BLaER1 treated with 17β-estradiol and CSF1 and Interleukin-3, amounts not matched to agents 10 nM and 100 nM (cell line): ENCODE results near the gene ZNF423.
A peak's percentile ranks its signal among the peaks of the same experiment; 100 is the strongest.

Source experiments
- H3K27ac ChIP-seq, 11 experiments: shearing (Covaris generic); formaldehyde crosslinking; 2 replicates each; pipeline ENCODE4 v1.8.1; 2022
- H3K27me3 ChIP-seq, 11 experiments: shearing (Covaris generic); formaldehyde crosslinking; 2 replicates each; pipeline ENCODE4 v1.8.1; 2022
- H3K36me3 ChIP-seq, 11 experiments: shearing (Covaris generic); formaldehyde crosslinking; 2 replicates each; pipeline ENCODE4 v1.8.1; 2022
- H3K4me1 ChIP-seq, 10 experiments: shearing (Covaris generic); formaldehyde crosslinking; 2 replicates each; pipeline ENCODE4 v1.8.1; 2022
- H3K4me2 ChIP-seq, 11 experiments: shearing (Covaris generic); formaldehyde crosslinking; 2 replicates each; pipeline ENCODE4 v1.8.1; 2022
- H3K4me3 ChIP-seq, 10 experiments: shearing (Covaris generic); formaldehyde crosslinking; 2 replicates each; pipeline ENCODE4 v1.8.1; 2022
- H3K9ac ChIP-seq, 11 experiments: shearing (Covaris generic); formaldehyde crosslinking; 2 replicates each; pipeline ENCODE4 v1.8.1; 2022
- H3K9me3 ChIP-seq, 11 experiments: shearing (Covaris generic); formaldehyde crosslinking; replicated peaks in 1 of 11; 2 replicates each; pipeline ENCODE4 v1.8.1; 2022
- H4K20me1 ChIP-seq, 11 experiments: shearing (Covaris generic); formaldehyde crosslinking; 2 replicates each; pipeline ENCODE4 v1.8.1; 2022
- Cebpa-rat ChIP-seq, 11 experiments: shearing (Covaris generic); IDR thresholded peaks; 2 replicates each; pipeline ENCODE4 v1.8.1; 2022

Gene ZNF423

DNA sequence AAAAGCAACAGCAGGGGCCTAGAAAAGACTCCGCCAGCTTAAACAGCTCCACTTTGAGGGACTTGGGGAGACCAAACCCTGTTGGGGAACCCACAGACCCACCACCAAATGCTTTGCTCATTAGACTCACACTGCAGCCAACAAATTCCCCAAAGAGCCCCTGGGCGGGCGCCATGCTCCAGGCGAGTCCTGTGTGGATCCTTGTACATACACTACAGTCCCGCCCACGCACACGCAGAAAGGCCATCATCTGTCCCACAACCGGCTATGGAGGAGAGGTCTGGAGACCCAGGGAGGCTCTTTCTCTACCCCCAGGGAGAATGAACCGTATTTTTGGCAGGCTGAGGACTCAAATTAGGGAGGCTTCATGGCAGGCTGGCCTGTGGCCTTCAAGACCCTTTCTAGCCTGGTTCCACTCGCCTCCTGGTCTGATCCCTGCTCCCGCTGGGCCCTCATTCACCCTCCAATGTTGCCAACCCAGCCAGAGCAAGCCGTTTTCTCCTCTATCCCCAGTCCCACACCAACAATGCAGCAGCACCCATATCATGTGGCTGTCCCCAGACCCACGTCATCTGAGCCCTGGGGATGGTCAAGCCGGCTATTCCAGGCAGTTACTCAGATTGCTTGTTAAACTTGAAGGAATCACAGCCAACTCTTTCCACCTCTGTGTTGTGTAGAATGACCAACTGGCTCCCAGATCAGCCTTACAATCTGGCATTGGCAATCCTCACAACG, 27.2 kb downstream of the ZNF423 start:
- Histone ChIP-seq H3K4me1 (peaks cover 8 to 100% (median 94%) of the 10 kb centered on the region in 10 experiments; a peak in 19 of 20 replicates), H3K27ac (peak overlapping the region in 6 of 11 experiments; percentile 7 to 100 (median 28); a peak in 7 of 22 replicates), H4K20me1 (peaks cover 0 to 5% (median 0%) of the 10 kb centered on the region in 11 experiments; a peak in 1 of 22 replicates), H3K4me2 (peak overlapping the region in 8 of 11 experiments; percentile 4 to 74 (median 46); a peak in 13 of 22 replicates), H3K4me3 (no peak overlapping the region), H3K36me3 (peaks cover 0 to 4% (median 0%) of the 10 kb centered on the region in 11 experiments; a peak in 1 of 22 replicates), H3K9ac (no peak overlapping the region), H3K9me3 (no peaks in the 10 kb centered on the region), H3K27me3 (no peaks in the 10 kb centered on the region)
- TF ChIP-seq Cebpa-rat (IDR thresholded peaks at IDR 0.05) = no peak

DNA sequence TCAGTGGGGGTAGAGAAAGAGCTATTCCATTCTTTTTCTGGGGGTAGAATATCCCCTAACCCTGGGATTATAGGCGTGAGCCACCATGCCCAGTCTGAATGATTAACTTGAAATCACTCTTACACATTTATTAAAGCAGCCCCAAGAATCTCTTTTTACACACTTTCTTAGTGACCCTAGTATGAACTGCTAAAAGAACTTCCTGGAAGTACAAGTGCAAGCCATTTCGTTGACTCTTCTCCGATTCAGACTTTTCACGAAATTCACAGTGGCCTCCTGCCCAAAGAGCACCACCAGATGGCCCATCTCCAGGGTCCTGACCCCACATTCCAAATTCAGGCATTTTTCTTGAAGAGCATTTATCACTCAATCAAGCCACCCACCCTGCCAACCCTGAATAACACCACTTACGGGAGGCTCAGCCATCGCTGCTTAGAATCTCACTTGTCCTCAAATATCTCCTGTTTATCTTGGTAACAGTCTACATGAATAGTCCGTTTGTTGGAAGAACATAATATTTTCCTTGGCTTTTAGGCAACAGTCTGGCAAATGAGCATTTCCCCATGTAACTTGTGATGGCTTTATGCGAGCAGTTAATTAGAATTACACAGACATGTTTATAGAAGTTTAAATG, 28.0 kb downstream of the ZNF423 start:
- peaks cover 0 to 5% (median 0%) of the 10 kb centered on the region in 11 experiments; a peak in 1 of 22 replicates for H4K20me1 ChIP-seq
- H3K4me2 ChIP-seq = peak overlapping the region in 9 of 11 experiments; percentile 45 to 74 (median 63); a peak in 17 of 22 replicates
- H3K9ac ChIP-seq = peak overlapping the region in 1 of 11 experiments; percentile 27; a peak in 1 of 22 replicates
- no peak overlapping the region for H3K4me3 ChIP-seq
- H3K27ac ChIP-seq = peak overlapping the region in 5 of 11 experiments; percentile 30 to 39 (median 33); a peak in 6 of 22 replicates
- H3K36me3 ChIP-seq = peaks cover 0 to 4% (median 0%) of the 10 kb centered on the region in 11 experiments; a peak in 1 of 22 replicates
- peaks cover 8 to 100% (median 94%) of the 10 kb centered on the region in 10 experiments; a peak in 19 of 20 replicates for H3K4me1 ChIP-seq
- no peaks in the 10 kb centered on the region for H3K27me3 ChIP-seq
- no peak for TF ChIP-seq Cebpa-rat (IDR thresholded peaks at IDR 0.05)
- H3K9me3 ChIP-seq = no peaks in the 10 kb centered on the region

DNA sequence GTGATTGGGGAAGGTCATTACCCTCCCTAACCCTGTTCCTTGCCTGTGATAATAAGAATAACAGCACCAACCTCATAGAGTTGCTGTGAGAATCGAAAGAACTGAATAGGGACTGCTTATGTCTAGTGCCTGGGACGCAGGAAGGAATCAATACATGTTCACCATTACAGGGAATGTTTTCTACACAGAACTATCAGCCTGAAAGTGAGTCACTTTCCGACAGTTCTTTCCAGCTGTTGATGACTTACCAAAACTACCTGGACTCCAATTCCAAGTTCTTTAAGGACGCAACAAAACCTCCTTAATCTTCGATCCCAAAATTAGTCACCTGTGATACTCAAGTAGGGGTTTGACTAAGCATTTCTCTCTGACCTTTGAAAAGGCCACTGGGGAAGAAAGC, 29.4 kb downstream of the ZNF423 start:
- H4K20me1 ChIP-seq = peaks cover 0 to 5% (median 0%) of the 10 kb centered on the region in 11 experiments; a peak in 1 of 22 replicates
- H3K4me3 ChIP-seq = no peak overlapping the region
- H3K36me3 ChIP-seq = peaks cover 0 to 4% (median 0%) of the 10 kb centered on the region in 11 experiments; a peak in 1 of 22 replicates
- H3K27me3 ChIP-seq = no peaks in the 10 kb centered on the region
- peak overlapping the region in 8 of 11 experiments; percentile 5 to 47 (median 32); a peak in 8 of 22 replicates for H3K27ac ChIP-seq
- H3K4me1 ChIP-seq = peaks cover 8 to 97% (median 88%) of the 10 kb centered on the region in 10 experiments; a peak in 19 of 20 replicates
- no peaks in the 10 kb centered on the region for H3K9me3 ChIP-seq
- peak overlapping the region in 2 of 11 experiments; percentile 11 to 12; a peak in 1 of 22 replicates for H3K9ac ChIP-seq
- no peak for TF ChIP-seq Cebpa-rat (IDR thresholded peaks at IDR 0.05)
- peak overlapping the region in 9 of 11 experiments; percentile 45 to 74 (median 63); a peak in 18 of 22 replicates for H3K4me2 ChIP-seq

DNA sequence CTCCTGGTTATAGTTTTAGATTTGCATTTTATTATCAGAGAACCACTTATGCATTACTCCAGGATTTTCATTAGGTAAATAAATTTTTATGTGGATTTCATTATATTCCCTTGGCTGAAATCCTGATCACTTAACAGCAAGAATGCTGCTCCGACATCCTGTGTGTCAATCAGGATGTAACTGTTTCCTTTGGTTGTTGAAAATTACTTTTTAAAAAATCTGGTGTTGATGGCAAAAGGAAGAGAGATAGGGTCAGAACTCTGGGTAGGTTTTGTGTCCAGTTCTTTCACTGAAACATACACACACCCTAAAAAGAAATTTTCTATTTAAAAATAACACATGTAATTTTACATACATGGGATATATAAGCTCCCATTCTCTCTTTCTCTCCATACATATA, 30.9 kb downstream of the ZNF423 start:
- H3K27me3 ChIP-seq = no peaks in the 10 kb centered on the region
- H3K36me3 ChIP-seq = no peaks in the 10 kb centered on the region
- H3K4me1 ChIP-seq = peaks cover 8 to 86% (median 77%) of the 10 kb centered on the region in 10 experiments; a peak in 19 of 20 replicates
- no peaks in the 10 kb centered on the region for H3K9me3 ChIP-seq
- H3K9ac ChIP-seq = no peak overlapping the region
- TF ChIP-seq Cebpa-rat (IDR thresholded peaks at IDR 0.05) = no peak
- no peak overlapping the region for H3K4me3 ChIP-seq
- peak overlapping the region in 10 of 11 experiments; percentile 18 to 74 (median 54); a peak in 17 of 22 replicates for H3K4me2 ChIP-seq
- H4K20me1 ChIP-seq = peaks cover 0 to 5% (median 0%) of the 10 kb centered on the region in 11 experiments; a peak in 1 of 22 replicates
- H3K27ac ChIP-seq = no peak overlapping the region

DNA sequence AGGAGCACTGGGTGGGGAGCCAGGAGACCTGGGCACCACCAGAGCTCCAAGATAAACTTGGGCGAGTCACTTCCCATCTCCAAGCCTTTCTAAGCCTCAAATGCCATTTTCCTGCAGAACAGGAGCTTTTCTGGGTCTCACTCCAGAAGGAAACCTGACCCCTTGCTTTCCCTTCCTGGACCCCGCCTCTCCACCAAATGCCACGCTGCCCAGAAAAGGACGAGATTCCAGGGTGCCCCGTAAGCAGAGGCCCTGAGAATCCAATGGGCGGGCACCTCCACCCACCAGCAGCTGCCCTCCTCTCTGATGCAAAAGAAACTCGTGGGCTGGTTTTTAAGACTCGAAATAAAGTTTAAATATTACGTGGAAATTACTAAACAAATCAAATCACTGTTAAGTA, 31.3 kb downstream of the ZNF423 start:
- Histone ChIP-seq H3K4me1 (peaks cover 8 to 82% (median 74%) of the 10 kb centered on the region in 10 experiments; a peak in 19 of 20 replicates), H3K27me3 (no peaks in the 10 kb centered on the region), H3K9ac (0 out of 22 replicates have a peak overlapping the region, but pooled peaks of 2 of the 11 experiments have one; percentile 7 to 12), H3K9me3 (no peaks in the 10 kb centered on the region), H3K4me3 (no peak overlapping the region), H3K36me3 (no peaks in the 10 kb centered on the region), H3K4me2 (peak overlapping the region in 10 of 11 experiments; percentile 18 to 74 (median 54); a peak in 20 of 22 replicates), H4K20me1 (peaks cover 0 to 5% (median 0%) of the 10 kb centered on the region in 11 experiments; a peak in 1 of 22 replicates), H3K27ac (peak overlapping the region in 2 of 11 experiments; percentile 2 to 24; a peak in 1 of 22 replicates)
- no peak for TF ChIP-seq Cebpa-rat (IDR thresholded peaks at IDR 0.05)

DNA sequence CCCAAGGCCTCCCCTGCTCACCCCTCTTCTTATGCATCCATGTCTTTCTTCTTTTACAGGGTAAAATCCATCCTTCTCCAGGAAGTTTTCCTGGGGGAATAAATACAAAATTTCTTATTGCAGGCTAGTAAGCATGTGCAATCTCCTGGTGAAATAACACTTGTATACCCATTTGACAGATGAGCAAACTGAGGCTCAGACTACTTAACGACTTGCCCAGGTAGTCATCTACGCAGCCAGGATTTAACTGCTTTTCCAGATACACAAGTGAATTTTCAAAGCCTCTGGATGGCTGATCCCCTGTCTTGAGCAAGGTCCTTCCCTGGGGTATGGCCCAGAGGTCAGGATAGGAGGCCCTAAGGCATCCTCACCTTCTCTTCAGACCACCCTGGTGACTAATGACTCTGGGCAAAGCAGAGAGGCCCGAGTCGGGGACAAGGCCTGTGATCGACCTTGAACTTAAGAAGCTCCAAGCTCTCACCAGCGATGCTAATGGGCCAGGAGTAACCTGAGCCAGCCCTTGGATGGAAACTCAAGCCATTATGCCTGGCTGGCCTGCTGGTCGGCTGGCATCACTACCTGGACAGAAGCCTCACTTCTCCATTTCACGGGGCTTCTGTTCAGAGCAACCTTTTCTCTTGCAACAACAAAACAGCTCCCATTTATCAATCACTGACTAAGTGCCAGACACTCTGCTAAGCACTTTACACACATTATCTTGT, 33.1 kb downstream of the ZNF423 start:
- Histone ChIP-seq H3K27ac (no peak overlapping the region), H3K9ac (no peak overlapping the region)
- no peak for TF ChIP-seq Cebpa-rat (IDR thresholded peaks at IDR 0.05)

DNA sequence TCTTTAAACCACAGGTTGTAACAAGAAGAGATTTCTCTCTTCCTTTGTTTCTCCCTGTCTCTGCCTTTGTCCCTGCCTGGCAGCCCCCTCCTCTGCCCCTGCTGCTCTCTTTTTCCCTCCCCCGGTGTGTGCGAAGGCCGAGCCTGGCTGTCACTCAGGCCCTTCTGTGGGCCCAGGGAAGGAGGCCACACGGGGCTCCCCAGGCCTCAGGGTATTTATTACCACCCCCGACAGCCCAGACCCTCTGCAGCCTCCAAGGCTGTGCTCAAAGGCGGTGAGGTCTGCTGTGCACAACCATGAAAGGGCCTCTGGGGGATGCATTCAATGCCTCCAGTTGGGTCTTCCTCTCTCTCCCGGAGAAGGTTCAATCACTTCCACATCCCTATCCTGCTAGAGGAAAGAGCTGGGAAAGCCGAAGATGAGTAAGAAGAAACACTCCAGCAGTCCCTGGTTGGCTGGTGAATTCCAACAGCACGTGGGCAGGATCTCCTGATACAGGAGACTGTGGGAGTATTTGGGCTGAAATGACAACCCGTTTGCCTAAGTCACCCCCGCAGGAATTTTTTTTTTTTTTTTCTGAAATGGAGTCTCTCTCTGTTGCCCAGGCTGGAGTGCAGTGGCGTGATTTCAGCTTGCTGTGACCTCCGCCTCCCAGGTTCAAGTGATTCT, 34.2 kb downstream of the ZNF423 start:
- Histone ChIP-seq H3K4me2 (peak overlapping the region in 9 of 11 experiments; percentile 32 to 74 (median 49); a peak in 16 of 22 replicates), H3K4me1 (peaks cover 8 to 68% (median 63%) of the 10 kb centered on the region in 10 experiments; a peak in 19 of 20 replicates), H3K27me3 (no peaks in the 10 kb centered on the region), H3K36me3 (peaks cover 0 to 8% (median 0%) of the 10 kb centered on the region in 11 experiments; a peak in 2 of 22 replicates), H3K9me3 (no peaks in the 10 kb centered on the region), H3K4me3 (no peak overlapping the region), H3K9ac (peak overlapping the region in 5 of 11 experiments; percentile 7 to 49 (median 39); a peak in 4 of 22 replicates), H4K20me1 (peaks cover 0 to 5% (median 0%) of the 10 kb centered on the region in 11 experiments; a peak in 1 of 22 replicates), H3K27ac (peak overlapping the region in 2 of 11 experiments; percentile 45 to 46; a peak in 2 of 22 replicates)
- TF ChIP-seq Cebpa-rat (IDR thresholded peaks at IDR 0.05) = no peak

More for the DNA sequence above, 33.1 kb downstream of the ZNF423 start:
- Histone ChIP-seq H3K27me3 (no peaks in the 10 kb centered on the region), H4K20me1 (peaks cover 0 to 5% (median 0%) of the 10 kb centered on the region in 11 experiments; a peak in 1 of 22 replicates), H3K36me3 (peaks cover 0 to 5% (median 0%) of the 10 kb centered on the region in 11 experiments; a peak in 1 of 22 replicates), H3K4me3 (no peak overlapping the region), H3K9me3 (no peaks in the 10 kb centered on the region), H3K4me1 (peaks cover 8 to 68% (median 63%) of the 10 kb centered on the region in 10 experiments; a peak in 19 of 20 replicates), H3K4me2 (peak overlapping the region in 7 of 11 experiments; percentile 10 to 67 (median 45); a peak in 6 of 22 replicates)
